GM23338 (cell line): ENCODE measurements around the gene PTPRE. TPM values are rescaled to one million over a fixed set of nuclear protein-coding genes. Genes with fewer than 3 reads are reported as not detected.

Experiments
- polyA plus RNA-seq: library from polyadenylated mRNA; unstranded; fragments of >200 nt; fragmentation: Nextera tagmentation; extraction: Ambion mirVana; gene quantifications from 2 replicates; pipeline ENCODE4 v1.2.1, GENCODE V29; 2016
- total RNA-seq: library from RNA; depleted of rRNA; stranded (reverse); fragments of >200 nt; shearing (Covaris generic); gene quantifications from 2 replicates; pipeline ENCODE4 v1.2.3, GENCODE V29; 2014; rRNA removed

The PTPRE gene
- total and polyA plus RNA-seq, 2 experiments from 2014 or later: 0.34 to 0.42 TPM

Other genes with a start within 250 kb of the PTPRE start
- 1.1 and 1.3 TPM in 2 replicates for gene FOXI2, start 169.9 kb upstream of the PTPRE start, total RNA-seq
- 0.74 and 1.1 TPM in 2 replicates for gene FOXI2, start 169.9 kb upstream of the PTPRE start, polyA plus RNA-seq
- gene CLRN3, start 14.2 kb upstream of the PTPRE start, total RNA-seq: not detected in 2 replicates
- not detected in 2 replicates for gene CLRN3, start 14.2 kb upstream of the PTPRE start, polyA plus RNA-seq
- 51.3 and 58.0 TPM in 2 replicates for gene MKI67, start 219.3 kb downstream of the PTPRE start, total RNA-seq
- 88.7 and 103 TPM in 2 replicates for gene MKI67, start 219.3 kb downstream of the PTPRE start, polyA plus RNA-seq